ENCODE data around the gene ASIP. TPM values are rescaled to one million over a fixed set of nuclear protein-coding genes. Genes with fewer than 3 reads are reported as not detected.

The ASIP gene
- total RNA-seq, 1 donor from 2014 or later = not detected

GRCh38 chr20:34305333-34306230 lies 64.4 kb downstream of the ASIP start:
- DNase-seq = no peak
- Mint-ChIP-seq H3K36me3 (ENCODE audit: low read depth) (peaks cover 5% of the 10 kb centered on the region), H3K27ac (no peak overlapping the region), H3K4me1 (peaks cover 22% of the 10 kb centered on the region), H3K4me3 (no peak overlapping the region), H3K9me3 (no peaks in the 10 kb centered on the region), H3K27me3 (peaks cover 5% of the 10 kb centered on the region)
- TF ChIP-seq CTCF (IDR thresholded peaks at IDR 0.05) = no peak
- POLR2A ChIA-PET = no interaction called here
- CTCF ChIA-PET = no interaction called here
- no peak for ATAC-seq (ENCODE audit: low read depth)
- intact Hi-C loops (cut with micrococcal nuclease) = no loop called here

GRCh38 chr20:34309691-34310090 lies 68.5 kb downstream of the ASIP start:
- intact Hi-C loops (cut with micrococcal nuclease) = loop anchor here (5.0 kb wide), 2 partner anchors 108 to 228 kb away; no protein-coding TSS in a partner anchor

GRCh38 chr20:34310481-34311117 lies 69.4 kb downstream of the ASIP start:
- intact Hi-C loops (cut with micrococcal nuclease) = loop anchor here (5.0 kb wide), 2 partner anchors 107 to 227 kb away; no protein-coding TSS in a partner anchor
- ChIA-PET CTCF (interaction anchor here (1.2 kb wide), 1 partner anchor 460 kb away, joined by 5 read pairs; no protein-coding TSS in a partner anchor), POLR2A (no interaction called here)

More at GRCh38 chr20:34309691-34310090, 68.5 kb downstream of the ASIP start:
- ATAC-seq (ENCODE audit: low read depth) (no peak), DNase-seq (no peak)
- peaks cover 7% of the 10 kb centered on the region for H3K4me1 Mint-ChIP-seq
- H3K36me3 Mint-ChIP-seq (ENCODE audit: low read depth) = no peaks in the 10 kb centered on the region
- CTCF ChIA-PET = interaction anchor here (1.0 kb wide), 1 partner anchor 460 kb away, joined by 3 read pairs; no protein-coding TSS in a partner anchor
- POLR2A ChIA-PET = no interaction called here
- H3K4me3 Mint-ChIP-seq = no peak overlapping the region
- H3K27me3 Mint-ChIP-seq = peaks cover 19% of the 10 kb centered on the region
- no peak overlapping the region for H3K27ac Mint-ChIP-seq
- no peak for TF ChIP-seq CTCF (IDR thresholded peaks at IDR 0.05)
- H3K9me3 Mint-ChIP-seq = no peaks in the 10 kb centered on the region

GRCh38 chr20:34311118-34312023 lies 70.1 kb downstream of the ASIP start:
- H3K4me1 Mint-ChIP-seq = peaks cover 7% of the 10 kb centered on the region
- H3K27ac Mint-ChIP-seq = no peak overlapping the region
- no peak for DNase-seq
- ChIA-PET CTCF (interaction anchor here (1.2 to 4.1 kb wide), 16 partner anchors 9 to 461 kb away, joined by 4 to 95 read pairs (median 10); partner anchors contain the start of genes AHCY, DYNLRB1 and ITCH), POLR2A (interaction anchor here (1.8 kb wide), 1 partner anchor 206 kb away, joined by 4 read pairs; no protein-coding TSS in a partner anchor)
- H3K4me3 Mint-ChIP-seq = no peak overlapping the region
- no peak for ATAC-seq (ENCODE audit: low read depth)
- intact Hi-C loops (cut with micrococcal nuclease) = loop anchor here (1.0 to 5.0 kb wide), 7 partner anchors 8 to 458 kb away; partner anchors contain the start of gene AHCY
- H3K27me3 Mint-ChIP-seq = peaks cover 19% of the 10 kb centered on the region
- H3K36me3 Mint-ChIP-seq (ENCODE audit: low read depth) = no peaks in the 10 kb centered on the region
- H3K9me3 Mint-ChIP-seq = no peaks in the 10 kb centered on the region
- no peak for TF ChIP-seq CTCF (IDR thresholded peaks at IDR 0.05)

More at GRCh38 chr20:34310481-34311117, 69.4 kb downstream of the ASIP start:
- peaks cover 19% of the 10 kb centered on the region for H3K27me3 Mint-ChIP-seq
- ATAC-seq (ENCODE audit: low read depth) = no peak
- H3K9me3 Mint-ChIP-seq = no peaks in the 10 kb centered on the region
- H3K4me3 Mint-ChIP-seq = no peak overlapping the region
- no peak for DNase-seq
- H3K27ac Mint-ChIP-seq = no peak overlapping the region
- TF ChIP-seq CTCF (IDR thresholded peaks at IDR 0.05) = no peak
- peaks cover 7% of the 10 kb centered on the region for H3K4me1 Mint-ChIP-seq
- no peaks in the 10 kb centered on the region for H3K36me3 Mint-ChIP-seq (ENCODE audit: low read depth)
